Activated T-helper 17 cell treated with anti-CD3 and anti-CD28 coated beads, Interleukin-2, amount 50 U/mL, for 72 hours (primary cell): ENCODE results near the gene CNTRL. TPM values are rescaled to one million over a fixed set of nuclear protein-coding genes. Genes with fewer than 3 reads are reported as not detected.
"Not testable (repeated sequence)": the region's sequence is repeated elsewhere in the genome, so short reads cannot be mapped to it uniquely, and the experiment has no call there.

Experiments used
- ATAC-seq: fragments of 150-1000 bp; cut with Tn5 transposase; replicated peaks from 2 replicates; pipeline ENCODE4 v1.10.0; 2021; ENCODE audit warnings: mild to moderate bottlenecking, moderate library complexity
- H3K27ac Mint-ChIP-seq: one replicate; pipeline ENCODE4 v1.8.0; 2022; ENCODE audit warnings: mixed read lengths
- H3K27me3 Mint-ChIP-seq: one replicate; pipeline ENCODE4 v1.8.0; 2022; ENCODE audit warnings: mixed read lengths
- H3K36me3 Mint-ChIP-seq: one replicate; pipeline ENCODE4 v1.8.0; 2022; ENCODE audit warnings: low read depth, mild to moderate bottlenecking, mixed read lengths
- H3K4me1 Mint-ChIP-seq: one replicate; pipeline ENCODE4 v1.8.0; 2022; ENCODE audit warnings: mixed read lengths
- H3K4me3 Mint-ChIP-seq: one replicate; pipeline ENCODE4 v1.8.0; 2022; ENCODE audit warnings: mild to moderate bottlenecking, mixed read lengths
- H3K9me3 Mint-ChIP-seq: one replicate; pipeline ENCODE4 v1.8.0; 2022; ENCODE audit warnings: mixed read lengths
- total RNA-seq, 2 donors: library from RNA; stranded (reverse); gene quantifications; one replicate each; pipeline ENCODE4 v1.2.3, GENCODE V29; 2022

The CNTRL gene
- total RNA-seq, 2 donors from 2014 or later: 58.9 to 65.4 TPM

- H3K9me3 Mint-ChIP-seq: no peaks in the 10 kb centered on the region
- no peak overlapping the region for H3K27ac Mint-ChIP-seq
- ATAC-seq: no peak
- peaks cover 1% of the 10 kb centered on the region for H3K4me1 Mint-ChIP-seq
- no peak overlapping the region for H3K4me3 Mint-ChIP-seq
- no peaks in the 10 kb centered on the region for H3K36me3 Mint-ChIP-seq
- no peaks in the 10 kb centered on the region for H3K27me3 Mint-ChIP-seq
These were observed 16.9 kb upstream of the CNTRL start for GRCh38 chr9:121057821-121058220.

GRCh38 chr9:121059513-121059912 lies 15.2 kb upstream of the CNTRL start:
- Mint-ChIP-seq H3K4me1 (peaks cover 4% of the 10 kb centered on the region), H3K9me3 (no peaks in the 10 kb centered on the region), H3K27ac (no peak overlapping the region), H3K27me3 (no peaks in the 10 kb centered on the region), H3K36me3 (no peaks in the 10 kb centered on the region), H3K4me3 (no peak overlapping the region)
- ATAC-seq: peak; percentile 56

GRCh38 chr9:121059998-121060636 lies 14.6 kb upstream of the CNTRL start:
- no peak overlapping the region for H3K27ac Mint-ChIP-seq
- H3K36me3 Mint-ChIP-seq: no peaks in the 10 kb centered on the region
- peak; percentile 53 for ATAC-seq
- no peaks in the 10 kb centered on the region for H3K9me3 Mint-ChIP-seq
- H3K27me3 Mint-ChIP-seq: no peaks in the 10 kb centered on the region
- H3K4me1 Mint-ChIP-seq: peaks cover 4% of the 10 kb centered on the region
- H3K4me3 Mint-ChIP-seq: no peak overlapping the region

- no peak for ATAC-seq
- Mint-ChIP-seq H3K27me3 (no peaks in the 10 kb centered on the region), H3K36me3 (no peaks in the 10 kb centered on the region), H3K9me3 (peaks cover 6% of the 10 kb centered on the region), H3K4me3 (no peak overlapping the region), H3K27ac (no peak overlapping the region), H3K4me1 (peaks cover 17% of the 10 kb centered on the region)
These were observed 7.9 kb upstream of the CNTRL start for GRCh38 chr9:121066850-121067249.

- H3K36me3 Mint-ChIP-seq: no peaks in the 10 kb centered on the region
- H3K27ac Mint-ChIP-seq: peak overlapping the region; percentile 66
- peak overlapping the region; percentile 4 for H3K4me3 Mint-ChIP-seq
- peak; percentile 56 for ATAC-seq
- no peaks in the 10 kb centered on the region for H3K27me3 Mint-ChIP-seq
- peaks cover 6% of the 10 kb centered on the region for H3K9me3 Mint-ChIP-seq
- H3K4me1 Mint-ChIP-seq: peaks cover 17% of the 10 kb centered on the region
These were observed 7.1 kb upstream of the CNTRL start for GRCh38 chr9:121067640-121068039.

GRCh38 chr9:121069396-121069795 lies 5.4 kb upstream of the CNTRL start:
- ATAC-seq: no peak

GRCh38 chr9:121071370-121071755 lies 3.4 kb upstream of the CNTRL start:
- peaks cover 6% of the 10 kb centered on the region for H3K36me3 Mint-ChIP-seq
- no peaks in the 10 kb centered on the region for H3K27me3 Mint-ChIP-seq
- peak; percentile 43 for ATAC-seq
- H3K4me3 Mint-ChIP-seq: peak overlapping the region; percentile 100
- H3K27ac Mint-ChIP-seq: peak overlapping the region; percentile 80
- H3K9me3 Mint-ChIP-seq: peaks cover 6% of the 10 kb centered on the region
- H3K4me1 Mint-ChIP-seq: peaks cover 37% of the 10 kb centered on the region

More at GRCh38 chr9:121069396-121069795, 5.4 kb upstream of the CNTRL start:
- H3K9me3 Mint-ChIP-seq: peaks cover 6% of the 10 kb centered on the region
- peaks cover 25% of the 10 kb centered on the region for H3K4me1 Mint-ChIP-seq
- no peak overlapping the region for H3K4me3 Mint-ChIP-seq
- H3K27me3 Mint-ChIP-seq: no peaks in the 10 kb centered on the region
- H3K36me3 Mint-ChIP-seq: no peaks in the 10 kb centered on the region
- H3K27ac Mint-ChIP-seq: no peak overlapping the region

- Mint-ChIP-seq H3K36me3 (peaks cover 6% of the 10 kb centered on the region), H3K4me1 (peaks cover 42% of the 10 kb centered on the region), H3K4me3 (peak overlapping the region; percentile 100), H3K9me3 (peaks cover 6% of the 10 kb centered on the region), H3K27me3 (no peaks in the 10 kb centered on the region), H3K27ac (peak overlapping the region; percentile 80)
- ATAC-seq: peak; percentile 2
These were observed 2.9 kb upstream of the CNTRL start for GRCh38 chr9:121071756-121072421.

GRCh38 chr9:121073038-121073437 lies 1.7 kb upstream of the CNTRL start:
- ATAC-seq: no peak
- Mint-ChIP-seq H3K27ac (no peak overlapping the region), H3K4me1 (peaks cover 41% of the 10 kb centered on the region), H3K36me3 (peaks cover 6% of the 10 kb centered on the region), H3K4me3 (peak overlapping the region; percentile 100), H3K27me3 (no peaks in the 10 kb centered on the region), H3K9me3 (peaks cover 1% of the 10 kb centered on the region)

- Mint-ChIP-seq H3K9me3 (no peaks in the 10 kb centered on the region), H3K36me3 (peaks cover 15% of the 10 kb centered on the region), H3K4me1 (peaks cover 36% of the 10 kb centered on the region), H3K27me3 (no peaks in the 10 kb centered on the region), H3K27ac (peak overlapping the region; percentile 100), H3K4me3 (peak overlapping the region; percentile 100)
- peak; percentile 37 for ATAC-seq
These were observed 689 bp downstream of the CNTRL start for GRCh38 chr9:121075251-121076036.

GRCh38 chr9:121082075-121082474 lies 7.3 kb downstream of the CNTRL start:
- Mint-ChIP-seq H3K36me3 (peaks cover 58% of the 10 kb centered on the region), H3K27me3 (no peaks in the 10 kb centered on the region), H3K9me3 (no peaks in the 10 kb centered on the region), H3K4me3 (no peak overlapping the region), H3K4me1 (peaks cover 15% of the 10 kb centered on the region), H3K27ac (no peak overlapping the region)
- ATAC-seq: no peak

GRCh38 chr9:121085661-121086060 lies 10.9 kb downstream of the CNTRL start:
- no peaks in the 10 kb centered on the region for H3K9me3 Mint-ChIP-seq
- H3K27ac Mint-ChIP-seq: no peak overlapping the region
- H3K36me3 Mint-ChIP-seq: peaks cover 74% of the 10 kb centered on the region
- H3K4me3 Mint-ChIP-seq: no peak overlapping the region
- no peaks in the 10 kb centered on the region for H3K27me3 Mint-ChIP-seq
- ATAC-seq: no peak
- H3K4me1 Mint-ChIP-seq: peaks cover 13% of the 10 kb centered on the region

- H3K36me3 Mint-ChIP-seq: peaks cover 79% of the 10 kb centered on the region
- no peak for ATAC-seq
These were observed 13.8 kb downstream of the CNTRL start for GRCh38 chr9:121088576-121088975.

GRCh38 chr9:121090743-121091142 lies 16.0 kb downstream of the CNTRL start:
- Mint-ChIP-seq H3K36me3 (peaks cover 87% of the 10 kb centered on the region), H3K4me1 (peaks cover 12% of the 10 kb centered on the region)
- H3K27me3 Mint-ChIP-seq, H3K27ac Mint-ChIP-seq, H3K9me3 Mint-ChIP-seq, H3K4me3 Mint-ChIP-seq, ATAC-seq: not testable (repeated sequence)

More at GRCh38 chr9:121088576-121088975, 13.8 kb downstream of the CNTRL start:
- no peaks in the 10 kb centered on the region for H3K9me3 Mint-ChIP-seq
- H3K27ac Mint-ChIP-seq: peak overlapping the region; percentile 7
- peaks cover 13% of the 10 kb centered on the region for H3K4me1 Mint-ChIP-seq
- H3K4me3 Mint-ChIP-seq: no peak overlapping the region
- no peaks in the 10 kb centered on the region for H3K27me3 Mint-ChIP-seq
